GOT3 (cell line): ENCODE results near the gene PCDHGC5.

Source experiments
- DNase-seq: peaks from one replicate; lab custom pipeline; 2025; ENCODE audit warnings: mixed read lengths; lab: John Stamatoyannopoulos, UW

The PCDHGC5 gene

GRCh38 chr5:141512911-141513626 is 24.2 kb downstream of the PCDHGC5 start:
- DNase-seq = no peak

GRCh38 chr5:141513627-141514329 is 24.9 kb downstream of the PCDHGC5 start:
- peak; percentile 85 for DNase-seq

- DNase-seq = peak; percentile 52
Observed at GRCh38 chr5:141514330-141515133, 25.7 kb downstream of the PCDHGC5 start.

GRCh38 chr5:141515141-141515540 is 26.3 kb downstream of the PCDHGC5 start:
- DNase-seq = no peak

DNA sequence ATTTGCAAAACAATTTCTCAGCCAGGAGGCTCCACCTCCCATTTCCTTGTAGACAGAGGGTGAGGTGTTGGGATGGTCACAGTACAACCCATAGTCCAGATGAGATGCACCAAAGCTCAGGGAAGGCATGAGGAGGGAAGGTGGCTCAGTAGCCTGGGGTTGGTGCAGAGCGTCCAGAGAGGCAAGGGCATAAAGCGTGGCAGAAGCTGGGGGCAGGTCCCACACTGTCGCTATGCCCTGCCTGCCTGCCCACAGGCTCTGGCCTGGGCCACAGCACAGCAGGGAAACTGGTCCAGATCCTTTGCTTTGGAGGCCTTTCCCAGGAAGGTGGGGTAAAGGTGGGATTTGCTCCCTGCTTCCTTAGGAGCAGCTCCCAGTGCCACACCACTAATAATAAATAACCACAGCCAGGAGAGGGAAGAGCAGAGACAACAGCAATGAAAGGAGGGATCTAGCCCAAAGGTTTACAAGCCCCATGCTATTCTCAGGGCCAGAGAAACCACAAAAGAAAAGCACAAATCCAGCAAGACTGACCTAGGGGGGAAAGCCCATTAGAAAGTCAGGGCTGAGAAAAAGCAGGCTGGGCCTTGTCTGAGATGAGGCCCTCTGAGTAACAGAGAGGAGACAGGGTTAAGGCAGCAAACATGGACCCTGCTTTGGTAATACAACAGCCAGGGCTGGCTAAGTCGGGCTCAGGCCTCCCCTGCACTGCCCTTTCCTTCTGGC is 27.2 kb downstream of the PCDHGC5 start:
- DNase-seq = no peak

DNA sequence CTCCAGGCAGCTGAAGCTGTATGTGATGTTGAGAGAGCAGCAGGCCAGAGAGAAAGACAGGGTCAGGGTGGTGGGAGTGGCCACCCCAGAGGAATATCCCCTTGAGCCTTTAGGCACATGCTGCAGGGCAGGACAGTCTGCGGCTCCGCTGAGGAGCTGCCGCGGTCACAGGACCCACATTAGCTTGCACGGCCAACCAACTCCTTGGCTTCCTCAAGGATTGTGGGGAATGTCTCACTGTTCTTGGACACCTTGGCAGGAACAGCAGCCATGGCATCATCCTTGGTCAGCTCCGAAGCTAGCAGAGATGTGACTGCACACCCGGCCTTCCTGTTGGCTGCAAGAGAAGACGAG is 27.8 kb downstream of the PCDHGC5 start:
- no peak for DNase-seq

- DNase-seq = no peak
Observed at GRCh38 chr5:141517312-141517711, 28.4 kb downstream of the PCDHGC5 start.

- DNase-seq = no peak
Observed at GRCh38 chr5:141517880-141518617, 29.2 kb downstream of the PCDHGC5 start.

- DNase-seq = no peak
Observed at GRCh38 chr5:141518618-141519015, 29.7 kb downstream of the PCDHGC5 start.

- no peak for DNase-seq
Observed at GRCh38 chr5:141519605-141520565, 31.0 kb downstream of the PCDHGC5 start.

DNA sequence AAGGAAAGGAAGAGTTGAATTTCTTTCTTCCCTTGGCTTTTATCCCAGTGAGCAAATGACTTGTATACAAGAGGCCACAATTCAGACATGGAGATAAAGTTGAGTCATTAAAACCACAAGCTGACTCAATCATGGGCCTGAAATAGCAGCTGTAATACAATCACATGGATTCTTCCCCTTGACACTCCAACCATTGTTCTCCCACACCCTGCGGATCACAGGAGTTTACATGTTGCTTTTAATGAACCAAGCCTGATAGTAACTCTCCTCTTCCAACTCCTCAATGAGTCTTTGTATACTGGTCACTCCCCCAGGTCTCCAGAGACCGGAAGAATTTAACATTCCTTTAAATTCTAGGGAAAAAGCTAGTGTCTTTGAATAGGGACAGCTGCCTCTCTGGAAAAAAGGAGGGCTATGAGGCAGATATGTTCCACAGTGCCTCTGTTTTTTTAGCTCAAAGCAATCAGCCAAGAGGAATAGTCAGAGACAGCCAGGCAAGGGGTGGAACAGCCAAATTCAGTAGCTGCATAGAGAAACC is 32.4 kb downstream of the PCDHGC5 start:
- DNase-seq = peak; percentile 50

GRCh38 chr5:141522301-141522700 is 33.4 kb downstream of the PCDHGC5 start:
- no peak for DNase-seq

DNA sequence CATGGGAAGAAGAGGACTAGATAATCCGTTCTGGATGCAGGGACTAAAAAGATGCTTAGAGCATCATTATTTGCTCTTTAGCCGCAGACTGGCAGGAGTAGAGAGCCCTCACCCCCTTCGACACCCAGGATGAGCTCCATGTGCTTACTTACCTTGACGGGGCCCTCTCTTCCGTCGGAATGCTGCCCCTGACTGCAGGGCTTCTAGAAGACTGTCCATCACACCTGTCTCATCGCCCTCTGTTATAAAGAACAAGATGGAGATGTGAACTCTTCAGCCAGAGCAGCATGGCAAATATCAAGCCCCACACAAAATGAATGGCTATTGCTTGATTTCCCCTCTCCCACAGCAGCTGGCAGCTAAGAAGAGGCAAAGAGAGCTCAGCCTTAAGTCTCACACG is 35.1 kb downstream of the PCDHGC5 start:
- DNase-seq = no peak

DNA sequence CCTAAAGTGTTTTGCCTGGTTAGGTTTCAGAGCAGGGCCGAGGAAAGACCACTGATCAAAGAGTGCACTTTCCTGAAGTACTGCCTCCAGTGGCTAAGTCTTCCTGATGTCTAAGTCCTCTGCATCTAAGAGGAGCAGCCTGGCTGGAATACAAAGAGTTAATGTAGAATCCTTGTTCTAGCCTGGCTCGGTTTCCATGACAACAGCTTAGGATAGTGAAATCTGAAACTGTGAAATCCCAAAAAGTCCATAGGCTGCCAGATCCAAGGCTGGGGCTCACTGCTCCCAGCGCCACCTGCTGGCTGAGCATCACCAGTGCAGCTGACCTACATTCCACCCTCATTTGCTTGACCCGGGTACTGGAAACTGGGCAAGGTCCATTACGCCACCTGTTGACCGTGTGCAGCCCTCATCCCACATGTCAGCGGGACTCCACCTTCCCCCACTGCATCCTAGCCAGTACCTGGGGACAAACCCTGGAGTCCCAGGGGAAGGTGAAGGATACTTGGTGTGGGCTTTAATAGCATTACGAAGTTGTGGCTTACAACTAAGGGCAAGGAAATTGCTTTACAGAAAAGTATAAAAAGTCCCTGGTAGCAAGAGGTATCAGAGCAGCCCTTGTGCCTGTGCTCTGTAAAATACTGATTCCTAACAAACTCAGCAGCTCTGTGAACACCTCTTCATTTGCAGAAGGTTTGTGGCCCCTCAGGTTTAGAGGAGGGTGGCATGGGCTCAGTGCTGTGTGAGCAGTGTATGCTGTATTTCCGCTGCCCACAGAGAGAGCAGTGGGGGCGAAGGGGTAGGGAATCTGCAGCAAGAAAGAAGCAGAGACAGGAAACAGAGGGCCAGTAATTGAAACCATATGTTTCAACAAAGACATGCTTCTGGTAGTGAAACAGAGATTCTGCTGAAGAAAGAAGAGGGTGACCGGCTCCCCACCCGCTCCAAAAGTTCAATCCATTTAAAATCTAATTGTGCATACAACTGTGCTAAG is 36.0 kb downstream of the PCDHGC5 start:
- DNase-seq = peak; percentile 87

DNA sequence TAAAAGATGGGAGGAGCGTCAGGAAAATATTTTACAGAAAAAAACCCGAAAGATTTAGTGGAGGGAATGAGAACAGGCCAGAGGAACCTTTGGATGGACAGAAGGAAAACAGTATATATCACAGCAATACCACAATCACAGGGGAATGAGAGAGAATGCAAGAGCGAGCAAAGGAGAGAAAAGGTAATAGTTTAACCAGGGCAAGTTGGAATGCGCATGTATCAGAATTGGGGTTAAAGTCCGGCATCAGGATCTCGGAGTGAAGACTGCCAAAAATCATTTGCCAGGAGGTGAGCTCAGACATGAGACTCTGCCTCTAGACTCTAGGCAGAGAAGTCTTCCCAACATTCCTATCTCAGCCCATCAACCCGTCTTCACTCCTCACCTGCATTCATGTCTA is 36.8 kb downstream of the PCDHGC5 start:
- no peak for DNase-seq

GRCh38 chr5:141527426-141527825 is 38.5 kb downstream of the PCDHGC5 start:
- DNase-seq = no peak

DNA sequence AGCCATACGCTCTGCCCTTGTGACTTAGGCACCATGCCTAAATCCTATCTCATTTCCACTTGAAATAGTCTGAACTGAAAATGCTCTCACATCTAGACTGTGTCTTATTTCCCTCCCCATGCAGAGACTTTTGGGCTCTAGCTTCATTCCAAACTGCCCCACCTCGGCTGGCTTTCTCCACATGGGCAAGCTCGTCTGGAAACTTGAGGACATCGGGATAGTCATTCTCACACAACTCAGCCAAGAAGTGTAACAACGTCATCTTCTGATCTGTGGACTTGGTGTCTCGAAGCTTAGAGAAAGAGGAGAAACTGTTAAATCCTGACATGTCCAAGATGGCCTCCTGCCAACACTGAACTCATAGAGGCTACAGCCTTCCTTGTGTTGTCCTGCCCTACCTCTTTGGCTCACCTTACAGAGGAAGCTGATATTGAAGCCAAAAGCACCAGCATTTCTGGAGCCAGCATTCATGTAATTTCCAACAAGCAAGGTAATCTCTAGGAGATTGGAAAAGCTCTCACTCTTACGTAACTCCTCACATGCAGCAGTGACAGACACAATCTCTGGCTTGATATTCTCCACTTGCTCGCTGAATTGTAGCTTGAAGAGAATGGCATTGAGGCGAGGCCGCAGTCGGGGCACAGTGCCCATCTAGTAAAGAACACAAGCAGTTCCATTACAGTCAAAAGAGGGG is 39.6 kb downstream of the PCDHGC5 start:
- DNase-seq = no peak

DNA sequence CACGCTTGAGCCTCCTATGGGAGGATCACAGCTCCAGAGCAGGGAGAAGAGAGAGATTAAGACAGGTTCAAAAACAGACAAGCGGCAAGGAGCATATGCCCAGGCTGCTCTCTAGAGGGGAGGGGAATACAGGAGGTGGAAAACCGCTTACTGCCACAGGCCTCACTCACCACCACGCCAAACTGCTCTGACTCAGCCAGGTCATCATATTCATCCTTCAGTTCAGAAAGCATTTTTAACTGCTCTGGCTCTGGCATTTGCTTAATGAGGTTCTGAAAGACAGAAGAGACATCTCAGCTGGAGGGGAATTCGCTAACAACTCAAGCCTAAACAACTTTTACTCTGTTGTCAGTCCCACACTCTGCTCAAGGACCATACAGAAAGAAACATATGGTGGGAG is 40.1 kb downstream of the PCDHGC5 start:
- no peak for DNase-seq
